Left lobe of liver (tissue), 2 donors: ENCODE results near the gene MYO7B. TPM values are rescaled to one million over a fixed set of nuclear protein-coding genes. Genes with fewer than 3 reads are reported as not detected.
"Not testable (repeated sequence)": the region's sequence is repeated elsewhere in the genome, so short reads cannot be mapped to it uniquely, and the experiment has no call there.

Experiments used
- ATAC-seq: fragments of 200-7000 bp; cut with Tn5 transposase; one replicate; pipeline ENCODE4 v1.9.1; 2020; ENCODE audit warnings: mild to moderate bottlenecking, moderate library complexity
- DNase-seq: peaks from one replicate; pipeline ENCODE4 v3.0.0-alpha.2; 2020; ENCODE audit warnings: low spot score
- total RNA-seq: library from RNA; stranded (reverse); gene quantifications from one replicate; pipeline ENCODE4 v1.2.1, GENCODE V29; 2021
- donor health status: DM: no; HTN: no; CAD: no; lungs with moderate emphysema.
- donor health status: DM: no; HTN: yes; CAD: no.

Gene MYO7B
- total RNA-seq, 1 donor from 2014 or later = 0.63 TPM

DNA sequence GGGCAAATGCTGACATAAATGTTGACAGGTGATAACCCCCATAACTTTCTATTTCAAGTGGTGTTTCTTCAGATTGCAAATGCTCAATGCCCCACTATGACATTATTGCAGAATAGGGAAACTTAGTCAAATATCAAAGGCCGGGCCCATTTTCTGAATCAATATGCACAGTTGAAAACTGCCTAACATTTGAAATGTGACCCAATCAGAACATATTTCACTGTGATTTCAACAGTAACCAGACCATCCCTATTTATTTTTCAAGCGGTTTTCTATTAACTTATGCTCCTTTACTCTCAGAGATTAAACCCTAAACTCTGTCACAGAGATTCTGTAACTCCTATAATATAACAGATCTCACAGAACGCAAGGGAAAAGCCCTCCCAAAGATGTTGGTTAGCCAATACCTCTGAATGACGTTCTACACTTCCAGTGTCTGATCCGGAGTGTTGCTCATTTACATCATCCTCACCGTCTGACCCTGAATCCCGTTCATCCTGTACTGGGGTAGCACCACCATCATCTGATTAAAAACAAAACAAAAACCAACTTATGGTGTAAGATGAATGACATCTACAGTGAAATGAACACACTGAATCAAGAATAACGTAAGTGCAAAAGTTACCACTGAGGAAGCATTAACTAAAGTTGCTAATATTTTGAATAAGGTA, 12.1 kb upstream of the MYO7B start:
- DNase-seq (no peak), ATAC-seq (peak; percentile 12)

DNA sequence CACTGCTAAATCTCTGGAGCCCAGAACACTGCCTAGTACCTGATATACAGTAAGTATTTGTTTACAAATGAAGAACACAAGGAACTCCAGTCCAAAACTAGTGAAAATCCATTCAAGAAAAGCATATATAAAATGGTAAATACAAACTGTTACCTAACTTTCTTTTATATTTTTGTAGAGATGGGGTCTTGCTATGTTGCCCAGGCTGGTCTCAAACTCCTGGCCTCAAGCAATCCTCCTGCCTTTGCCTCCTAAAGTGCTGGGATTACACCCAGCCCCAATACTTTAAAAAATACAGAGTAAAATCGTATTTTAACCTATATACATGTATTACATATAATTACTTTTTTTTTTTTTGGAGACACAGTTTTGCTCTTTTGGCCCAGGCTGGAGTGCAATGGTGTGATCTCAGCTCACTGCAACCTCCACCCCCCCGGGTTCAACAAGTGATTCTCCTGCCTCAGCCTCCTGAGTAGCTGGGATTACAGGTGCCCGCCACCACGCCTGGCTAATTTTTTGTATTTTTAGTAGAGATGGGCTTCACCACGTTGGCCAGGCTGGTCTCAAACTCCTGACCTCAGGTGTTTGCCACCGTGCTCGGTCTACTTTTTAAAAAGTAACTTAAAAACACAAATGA, 11.2 kb upstream of the MYO7B start:
- DNase-seq, ATAC-seq: not testable (repeated sequence)

DNA sequence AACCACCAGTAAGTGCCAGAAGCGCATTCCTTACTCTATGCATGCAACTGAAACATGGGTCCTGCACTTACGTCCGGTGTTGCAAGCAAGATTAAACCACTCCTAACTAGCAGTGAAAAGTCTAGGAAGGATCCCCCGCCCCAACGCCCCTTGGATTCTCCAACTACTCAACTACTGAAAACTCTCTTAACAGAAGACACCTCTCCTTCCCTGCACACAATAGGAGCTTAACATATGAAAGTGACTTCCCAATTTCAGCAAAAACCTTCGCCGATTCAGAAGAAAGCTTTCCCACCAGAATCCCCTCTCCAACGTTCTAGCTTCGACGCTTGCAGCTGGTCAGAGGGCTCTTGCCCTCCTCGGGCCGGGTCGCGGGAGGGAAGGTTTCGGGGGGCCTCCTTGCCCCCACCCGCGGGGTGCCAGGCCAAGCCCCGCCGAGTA, 9.8 kb upstream of the MYO7B start:
- no peak for DNase-seq
- peak; percentile 15 for ATAC-seq

DNA sequence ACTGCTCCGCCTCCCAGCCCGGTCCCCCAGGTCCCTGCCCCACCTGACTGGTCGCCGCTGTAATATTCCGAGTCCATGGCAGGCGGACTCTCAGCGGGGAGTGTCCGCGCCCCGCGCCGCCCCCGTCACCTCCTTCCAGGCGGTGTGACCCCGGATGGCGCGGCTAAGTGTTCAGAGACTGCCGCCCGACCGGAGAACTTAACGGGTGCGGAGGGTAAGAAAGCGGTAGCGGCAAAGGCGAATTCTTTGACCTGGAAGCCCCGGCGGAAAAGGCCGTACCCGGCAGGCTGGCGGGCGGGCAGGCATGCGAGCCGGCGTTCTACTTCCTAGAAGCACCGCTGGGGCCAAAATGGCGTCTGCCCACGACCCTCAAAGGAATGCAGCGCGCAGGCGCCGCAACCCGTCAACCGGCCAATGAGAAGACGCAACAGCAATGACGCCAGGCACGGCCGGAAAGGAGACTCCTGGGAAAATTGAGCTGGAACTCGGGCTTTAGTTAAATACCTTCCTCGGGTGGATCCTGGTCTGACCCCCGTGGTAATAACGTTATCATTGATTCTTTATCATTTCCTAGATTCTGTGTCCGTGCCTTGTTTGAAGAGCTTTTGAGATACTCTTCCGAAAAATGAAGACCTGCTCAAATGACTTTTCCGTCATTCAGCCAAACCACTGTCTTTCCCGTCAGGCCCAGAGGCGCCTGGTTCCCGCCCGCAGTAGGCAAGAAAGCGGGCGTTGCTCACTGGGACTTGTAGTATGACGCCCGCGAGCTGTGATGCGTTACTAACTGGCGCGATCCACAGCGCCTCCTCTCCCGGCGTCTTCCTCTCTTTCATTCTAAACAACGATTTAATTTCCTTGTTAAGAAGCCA, 9.1 kb upstream of the MYO7B start, which contains the start of gene IWS1:
TSS of gene IWS1 (minus strand) at position 358 of the 869 bp plus-strand sequence. CDS start at position 77, 281 bp downstream.
- DNase-seq (peak; percentile 96), ATAC-seq (peak; percentile 82)

DNA sequence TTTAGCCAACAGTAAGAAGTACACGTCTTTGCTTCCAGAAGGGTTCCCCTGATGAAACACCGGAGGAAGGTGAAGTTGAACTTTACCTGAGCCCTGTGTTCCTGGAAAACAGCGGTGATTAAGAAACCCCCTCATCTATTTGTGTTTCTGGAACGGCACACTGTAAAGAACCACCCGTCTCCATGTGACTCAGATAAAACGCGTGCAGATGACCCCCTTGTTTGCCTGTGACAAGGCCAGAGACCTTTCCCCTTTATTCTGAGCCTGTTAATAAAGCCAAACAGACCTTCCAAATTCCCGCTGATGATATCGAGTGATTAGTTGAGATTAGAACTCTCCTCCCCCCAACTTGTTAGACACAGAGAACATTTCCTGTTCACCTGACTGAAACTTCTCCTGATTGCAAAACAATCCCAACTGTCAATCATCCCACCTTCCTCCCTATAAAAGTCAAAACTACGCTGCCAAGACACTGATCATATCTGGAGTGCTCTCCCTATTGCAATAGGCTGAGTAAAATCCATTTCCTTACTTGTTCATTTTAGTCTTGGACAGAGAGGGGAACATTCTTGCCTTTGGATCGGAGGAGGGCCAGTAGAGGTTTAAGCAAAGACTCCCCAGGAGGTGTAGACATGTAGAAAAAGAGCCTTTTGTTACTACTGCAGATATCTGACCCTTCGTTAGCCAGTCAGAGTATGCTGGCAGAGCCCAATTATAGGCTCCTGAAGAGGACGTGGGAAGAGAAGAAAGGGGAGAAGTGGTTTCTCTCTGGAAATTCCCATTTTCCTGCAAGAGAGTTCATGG, 8.3 kb upstream of the MYO7B start:
- DNase-seq = no peak
- ATAC-seq = peak; percentile 28

DNA sequence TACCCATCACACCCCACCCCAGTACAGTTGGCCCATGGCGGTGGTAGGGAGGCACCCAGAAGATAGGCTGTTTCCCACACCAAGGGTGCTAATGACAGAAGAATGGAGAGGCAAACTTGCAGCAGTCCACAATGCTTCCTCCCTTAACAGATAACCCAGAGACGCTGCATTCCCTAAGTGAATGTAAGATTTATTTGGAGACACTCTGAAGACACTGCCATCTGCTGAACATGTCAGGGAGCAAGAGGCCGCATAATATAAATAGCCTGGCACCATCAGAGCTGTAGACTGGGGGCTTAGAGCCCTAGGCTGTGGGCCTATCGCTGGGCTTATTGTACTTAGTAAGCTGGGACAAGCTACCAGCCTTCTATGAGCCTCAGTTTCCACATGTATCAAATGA, 7.0 kb upstream of the MYO7B start:
- no peak for ATAC-seq

DNA sequence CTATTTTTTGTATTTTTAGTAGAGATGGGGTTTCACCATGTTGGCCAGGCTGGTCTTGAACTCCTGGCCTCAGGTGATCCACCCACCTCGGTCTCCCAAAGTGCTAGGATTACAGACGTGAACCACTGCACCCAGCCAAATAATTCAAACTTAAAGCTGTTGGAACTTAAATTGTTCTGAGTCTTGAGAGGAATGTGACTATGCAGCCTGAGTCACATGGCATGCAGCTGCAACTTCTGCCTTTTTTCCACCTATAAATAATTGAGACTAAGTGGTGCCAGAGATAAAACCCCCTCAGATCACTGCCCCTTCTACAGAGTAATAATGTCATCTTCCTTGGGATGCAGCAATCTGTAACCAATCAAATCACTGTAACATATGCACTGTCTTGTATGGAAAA, 6.1 kb upstream of the MYO7B start:
- not testable (repeated sequence) for ATAC-seq

More for the DNA sequence above, 7.0 kb upstream of the MYO7B start:
- DNase-seq = no peak

DNA sequence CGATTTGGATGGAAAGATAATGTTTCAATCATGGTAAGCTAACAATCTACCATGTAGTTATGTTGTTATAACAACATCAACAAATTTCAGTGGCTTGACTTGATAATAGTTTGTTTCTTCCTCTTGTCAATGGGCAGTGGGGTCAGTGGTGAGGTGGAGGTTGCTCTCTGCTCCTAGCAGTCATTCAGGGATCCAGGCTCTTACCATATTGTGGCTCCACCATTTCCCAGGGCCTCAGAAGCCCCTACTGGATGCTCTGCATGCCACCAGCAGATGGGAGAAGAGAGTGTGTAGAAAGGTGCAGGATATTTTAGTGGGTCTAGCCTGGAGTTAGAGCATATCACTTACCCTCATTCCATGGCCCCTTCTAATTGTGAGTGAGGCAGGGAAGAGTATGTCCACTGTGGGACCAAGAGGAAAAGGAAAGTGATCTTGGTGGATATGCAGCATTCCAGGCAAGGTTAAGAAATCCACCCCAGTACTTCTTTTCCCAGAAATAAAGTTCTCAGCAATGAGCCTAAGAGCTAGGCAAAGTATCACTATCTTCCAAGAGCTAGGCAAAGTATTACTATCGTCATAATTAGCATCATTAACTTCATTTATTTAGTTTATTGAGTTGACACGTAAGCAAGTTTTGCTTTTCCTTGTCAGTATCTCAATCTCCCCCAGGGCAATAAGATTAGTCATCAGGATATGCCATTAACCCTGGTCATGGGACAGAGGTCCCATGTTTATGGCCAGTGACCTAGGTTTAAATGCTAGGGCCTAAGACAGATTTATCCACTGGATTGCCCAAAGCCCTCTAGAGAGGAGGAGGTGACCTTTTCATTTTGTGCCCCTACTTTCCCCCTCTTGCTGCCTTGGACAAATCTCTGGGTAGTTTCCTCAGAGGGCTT, 5.0 kb upstream of the MYO7B start:
- no peak for DNase-seq
- ATAC-seq = no peak

More for the DNA sequence above, 6.1 kb upstream of the MYO7B start:
- DNase-seq = not testable (repeated sequence)

DNA sequence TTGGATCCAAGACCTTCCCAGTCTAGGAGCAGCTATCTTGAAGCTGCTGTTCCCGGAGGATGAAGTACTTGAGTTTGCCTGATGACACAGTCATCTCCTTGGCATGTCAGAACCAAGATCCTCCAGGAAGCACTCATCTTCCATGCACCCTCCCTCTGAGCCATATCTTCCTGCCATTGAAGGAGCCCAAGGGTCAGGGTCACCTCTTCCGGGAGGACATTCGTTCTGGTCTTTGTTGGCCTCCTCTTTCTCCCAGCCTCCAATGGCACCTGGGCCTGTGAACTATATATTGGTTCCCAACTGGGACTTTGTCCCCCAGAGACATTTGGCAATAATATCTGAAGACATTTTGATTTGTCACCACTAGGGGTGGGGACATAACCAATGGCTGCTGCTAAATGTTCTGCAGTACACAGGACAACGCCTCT, 4.2 kb upstream of the MYO7B start:
- DNase-seq = no peak
- no peak for ATAC-seq

DNA sequence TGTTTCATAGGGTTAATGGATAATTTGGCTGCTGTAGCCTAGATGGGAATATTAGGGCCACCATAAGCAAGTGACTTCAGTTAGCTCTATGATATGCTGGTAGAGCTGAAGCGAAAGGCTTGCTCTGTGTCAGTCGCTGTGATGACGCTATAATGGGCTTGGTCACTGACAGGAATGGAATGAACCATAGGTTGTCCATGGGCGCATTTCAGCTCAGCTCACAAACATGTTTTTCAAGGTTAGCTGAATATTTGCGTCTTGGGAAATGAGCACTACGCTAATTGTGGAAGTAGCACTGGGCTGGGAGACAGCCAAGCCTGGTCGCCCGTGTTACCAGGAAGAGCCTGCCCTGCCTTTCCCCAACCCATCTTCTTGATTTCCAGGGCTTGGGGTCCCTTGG, 3.2 kb upstream of the MYO7B start:
- ATAC-seq = no peak
- DNase-seq = no peak

DNA sequence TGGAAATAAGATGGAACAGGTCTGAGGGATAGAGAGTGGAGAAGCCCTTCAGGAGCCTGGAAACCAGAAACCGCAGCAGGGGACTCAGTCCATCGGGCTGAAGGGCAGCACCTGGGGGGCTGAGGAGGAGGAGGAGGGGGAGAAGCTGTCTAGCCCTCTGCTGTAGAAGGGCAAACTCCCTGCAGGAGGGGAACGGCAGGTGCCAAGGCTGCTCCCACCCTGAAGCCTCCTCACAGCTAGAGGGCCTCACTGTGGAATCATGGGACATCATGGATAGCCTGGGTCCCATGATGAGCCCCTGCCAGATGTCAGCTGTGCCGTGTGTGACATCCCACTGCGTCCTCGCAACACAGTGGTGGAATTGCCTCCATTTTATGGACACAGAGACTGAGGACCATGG, 435 bp downstream of the MYO7B start:
- no peak for ATAC-seq

DNA sequence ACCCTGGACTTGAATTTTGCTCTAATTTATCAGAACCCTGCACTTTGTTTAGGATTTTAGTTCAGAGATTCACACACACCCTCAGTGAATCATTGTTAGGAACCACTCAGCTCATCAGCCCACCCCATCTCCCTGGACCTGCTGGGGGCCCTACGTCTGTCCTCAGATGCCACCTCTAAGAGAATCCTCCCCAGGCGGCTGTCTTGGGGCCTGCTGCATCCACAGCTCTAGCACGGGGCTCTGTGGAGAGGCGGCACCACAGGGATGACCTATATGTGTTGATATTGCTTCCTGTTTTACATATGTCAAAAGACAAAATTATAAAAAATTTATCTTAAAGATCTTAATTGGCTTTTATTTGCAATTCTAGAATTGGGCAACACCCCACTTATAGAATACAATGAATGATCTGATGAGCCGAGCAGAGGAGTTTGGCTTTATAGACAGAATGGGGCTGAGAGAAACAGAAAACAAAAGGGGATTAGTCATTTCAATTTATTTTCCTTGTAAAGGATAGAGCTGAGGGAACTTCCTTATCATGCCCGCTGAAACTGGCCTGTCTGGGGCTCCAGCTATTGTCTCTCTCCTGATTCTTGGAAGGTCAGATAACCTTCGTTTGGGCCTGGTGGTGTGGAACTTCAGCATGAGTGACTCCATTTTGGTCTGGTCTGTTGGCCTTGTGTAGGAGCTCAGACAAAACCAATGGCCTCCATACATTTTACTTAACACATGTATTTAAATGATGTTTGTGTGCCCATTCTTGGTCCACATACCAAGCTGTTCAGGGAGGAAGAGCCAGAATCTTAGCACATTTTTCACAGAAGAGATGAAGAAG, 1.4 kb downstream of the MYO7B start:
- DNase-seq = no peak
- ATAC-seq = no peak

More for the DNA sequence above, 435 bp downstream of the MYO7B start:
- no peak for DNase-seq

DNA sequence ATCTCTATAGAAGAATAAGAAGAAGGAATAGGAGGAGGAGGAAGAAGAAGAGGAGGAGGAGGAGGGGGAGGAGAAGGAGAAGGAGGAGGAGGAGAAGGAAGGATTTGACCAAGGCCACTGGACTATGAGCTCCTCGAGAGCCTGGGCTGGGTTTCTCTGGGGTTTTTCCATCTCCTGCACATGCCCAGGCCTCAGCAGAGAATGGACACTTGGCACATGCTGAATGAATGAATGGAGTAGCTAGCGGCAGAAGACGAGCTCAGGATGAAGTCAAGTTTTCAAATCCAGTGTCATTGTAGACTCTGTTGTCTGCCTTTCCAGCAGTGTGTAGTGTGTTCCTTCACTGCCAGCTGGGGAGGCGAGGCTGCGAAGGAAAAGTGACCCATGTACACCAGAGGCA, 2.2 kb downstream of the MYO7B start:
- DNase-seq (no peak), ATAC-seq (no peak)

DNA sequence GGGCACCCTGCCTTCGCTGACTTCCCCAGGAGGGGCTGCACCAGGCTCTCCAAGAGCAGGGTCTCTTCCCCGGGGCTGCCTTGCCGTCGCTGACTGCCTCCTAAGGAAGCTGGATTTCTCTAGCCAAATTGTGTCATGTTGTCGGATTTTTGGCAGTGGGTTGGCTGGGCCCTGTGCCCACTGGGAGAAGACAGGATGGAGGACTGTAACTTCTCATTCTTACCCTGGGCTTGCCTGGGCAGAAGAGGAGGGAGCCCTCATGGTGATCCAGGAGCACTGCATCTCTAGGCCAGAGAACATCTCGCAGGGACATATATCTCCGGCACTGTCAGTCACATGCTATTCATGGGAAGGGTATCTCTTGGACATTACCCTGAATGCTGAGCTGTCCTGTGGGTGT, 6.3 kb downstream of the MYO7B start:
- ATAC-seq = no peak

DNA sequence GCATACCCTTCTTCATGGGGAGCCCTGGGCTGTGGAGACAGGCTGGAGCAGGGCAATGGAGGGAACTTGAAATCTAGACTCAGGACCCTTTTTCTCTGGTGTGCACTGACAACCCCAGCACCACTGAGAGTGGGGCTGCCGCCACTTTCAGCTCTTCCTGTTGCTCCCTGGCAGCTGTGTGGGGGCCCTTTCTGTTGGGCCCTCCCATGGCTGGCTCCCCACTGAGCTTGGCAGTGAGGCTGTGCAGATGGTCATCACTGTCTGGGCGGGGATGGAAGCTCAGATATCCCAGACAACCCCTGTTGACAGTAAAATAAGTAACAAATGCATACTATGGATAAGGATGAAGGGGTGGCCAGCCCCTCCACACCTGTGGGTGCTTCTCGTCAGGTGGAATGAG, 6.7 kb downstream of the MYO7B start:
- DNase-seq (peak; percentile 14), ATAC-seq (no peak)

More for the DNA sequence above, 6.3 kb downstream of the MYO7B start:
- DNase-seq = peak; percentile 33

DNA sequence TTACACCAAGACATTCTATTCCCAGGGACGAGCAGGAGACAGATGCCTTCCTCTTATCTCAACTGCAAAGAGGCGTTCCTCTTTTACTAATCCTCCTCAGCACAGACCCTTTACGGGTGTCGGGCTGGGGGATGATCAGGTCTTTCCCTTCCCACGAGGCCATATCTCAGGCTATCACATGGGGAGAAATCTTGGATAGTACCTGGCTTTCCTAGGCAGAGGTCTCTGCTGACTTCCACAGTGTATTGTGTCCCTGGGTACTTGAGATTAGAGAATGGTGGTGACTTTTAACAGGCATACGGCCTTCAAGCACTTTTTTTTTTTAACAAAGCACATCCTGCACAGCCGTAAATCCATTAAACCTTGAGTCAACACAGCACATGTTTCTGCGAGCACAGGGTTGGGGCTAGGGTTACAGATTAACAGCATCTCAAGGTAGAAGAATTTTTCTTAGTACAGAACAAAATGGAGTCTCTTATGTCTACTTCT, 7.6 kb downstream of the MYO7B start:
- ATAC-seq, DNase-seq: not testable (repeated sequence)

DNA sequence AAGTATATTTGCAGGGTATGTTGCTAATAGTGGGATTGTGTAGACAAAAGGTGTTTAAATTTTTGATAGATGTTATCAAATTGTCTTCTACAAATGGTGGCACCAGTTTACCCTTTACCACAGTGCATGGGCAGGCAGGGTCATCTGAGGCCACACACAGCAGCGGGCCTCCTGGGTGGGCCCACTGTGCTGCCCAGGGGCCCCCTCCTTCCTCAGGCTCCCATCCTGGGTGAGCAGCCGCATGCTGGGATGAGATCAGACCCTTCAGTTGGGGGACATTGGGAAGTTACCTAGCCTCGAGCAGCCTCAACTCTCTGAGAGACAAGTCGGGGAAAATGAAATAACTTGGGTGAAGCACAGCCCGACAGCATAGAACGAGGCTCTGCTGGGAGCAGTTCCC, 9.7 kb downstream of the MYO7B start:
- ATAC-seq = no peak
- peak; percentile 12 for DNase-seq

DNA sequence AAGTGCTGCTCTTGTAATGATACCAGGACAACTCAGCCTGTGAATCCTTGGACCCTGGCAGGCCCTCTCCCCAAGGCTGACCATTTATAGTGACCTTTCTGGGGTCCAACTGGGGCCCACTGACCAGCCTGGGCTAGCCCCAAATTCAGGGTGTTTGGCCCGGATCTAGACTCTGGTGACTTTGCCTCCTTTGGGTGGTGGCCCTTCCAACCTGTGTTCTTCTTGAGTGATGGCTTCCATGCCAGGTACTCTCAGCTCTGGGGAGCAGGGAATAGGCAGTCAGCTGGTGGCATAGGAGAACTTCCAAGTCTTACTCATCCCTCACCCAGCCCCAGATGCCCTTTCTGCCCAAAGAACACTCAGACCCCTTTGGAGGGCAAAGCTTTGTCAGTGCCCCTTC, 10.3 kb downstream of the MYO7B start:
- ATAC-seq (no peak), DNase-seq (peak; percentile 31)
